ENCODE data around the gene ROR1.

ROR1 gene

GRCh38 chr1:63914241-63914640, 140.4 kb downstream of the ROR1 start:
- no peak for FAIRE-seq

GRCh38 chr1:63914706-63915105, 140.9 kb downstream of the ROR1 start:
- no peak for FAIRE-seq

- no peak for FAIRE-seq
Observed at GRCh38 chr1:63915121-63915520, 141.3 kb downstream of the ROR1 start.

GRCh38 chr1:63916485-63917360, 142.9 kb downstream of the ROR1 start:
- FAIRE-seq = peak; percentile 94

- no peak for FAIRE-seq
Observed at GRCh38 chr1:63917571-63918417, 144.0 kb downstream of the ROR1 start.

GRCh38 chr1:63918418-63918945, 144.7 kb downstream of the ROR1 start:
- FAIRE-seq = no peak

- no peak for FAIRE-seq
Observed at GRCh38 chr1:63920154-63921117, 146.6 kb downstream of the ROR1 start.

GRCh38 chr1:63921359-63921758, 147.5 kb downstream of the ROR1 start:
- FAIRE-seq = no peak

- FAIRE-seq = no peak
Observed at GRCh38 chr1:63921802-63922201, 148.0 kb downstream of the ROR1 start.

- FAIRE-seq = no peak
Observed at GRCh38 chr1:63922848-63923247, 149.0 kb downstream of the ROR1 start.

GRCh38 chr1:63923302-63923701, 149.5 kb downstream of the ROR1 start:
- FAIRE-seq = no peak

GRCh38 chr1:63924600-63924999, 150.8 kb downstream of the ROR1 start:
- no peak for FAIRE-seq

GRCh38 chr1:63928186-63929105, 154.6 kb downstream of the ROR1 start:
- no peak for FAIRE-seq

- no peak for FAIRE-seq
Observed at GRCh38 chr1:63929106-63929478, 155.3 kb downstream of the ROR1 start.

- no peak for FAIRE-seq
Observed at GRCh38 chr1:63931468-63931867, 157.7 kb downstream of the ROR1 start.

GRCh38 chr1:63934697-63935096, 160.9 kb downstream of the ROR1 start:
- no peak for FAIRE-seq

- FAIRE-seq = no peak
Observed at GRCh38 chr1:63935143-63935542, 161.3 kb downstream of the ROR1 start.

- FAIRE-seq = no peak
Observed at GRCh38 chr1:63935553-63935952, 161.7 kb downstream of the ROR1 start.

GRCh38 chr1:63936276-63936675, 162.5 kb downstream of the ROR1 start:
- no peak for FAIRE-seq

GRCh38 chr1:63936801-63937200, 163.0 kb downstream of the ROR1 start:
- FAIRE-seq = no peak

- FAIRE-seq = no peak
Observed at GRCh38 chr1:63937461-63938022, 163.7 kb downstream of the ROR1 start.

Measured in islet of Langerhans (tissue), 1 donor.